Mesothelial cell of epicardium (in vitro differentiated cells): ENCODE measurements around the gene CHI3L2. TPM values are rescaled to one million over a fixed set of nuclear protein-coding genes. Genes with fewer than 3 reads are reported as not detected.

ENCODE experiments used
- DNase-seq, 2 experiments: peaks; one replicate each; pipeline ENCODE4 v3.0.0; 2021; ENCODE audit warnings: low spot score in 2 of 2; ENCODE audit not compliant: unreplicated experiment in 2 of 2
- H3K27ac Mint-ChIP-seq: 2 replicates; pipeline ENCODE4 v1.8.0; 2021; ENCODE audit warnings: mixed read lengths
- H3K27me3 Mint-ChIP-seq: 2 replicates; pipeline ENCODE4 v1.8.0; 2021; ENCODE audit warnings: low read depth, mixed read lengths
- H3K36me3 Mint-ChIP-seq: 2 replicates; pipeline ENCODE4 v1.8.0; 2021; ENCODE audit warnings: mixed read lengths
- H3K4me1 Mint-ChIP-seq: 2 replicates; pipeline ENCODE4 v1.8.0; 2021; ENCODE audit warnings: mixed read lengths
- H3K4me3 Mint-ChIP-seq: 2 replicates; pipeline ENCODE4 v1.8.0; 2021; ENCODE audit warnings: mild to moderate bottlenecking, moderate library complexity, mixed read lengths
- H3K9me3 Mint-ChIP-seq: 2 replicates; pipeline ENCODE4 v1.8.0; 2021; ENCODE audit warnings: mixed read lengths
- CTCF ChIP-seq: fragments of 200-600 bp; sonication (generic); IDR thresholded peaks from one replicate; pipeline ENCODE4 v1.5.0; 2021; ENCODE audit warnings: antibody characterized with exemption; ENCODE audit not compliant: unreplicated experiment
- total RNA-seq: library from RNA; stranded (reverse); gene quantifications from 3 replicates; pipeline ENCODE4 v1.2.1, GENCODE V29; 2021

The CHI3L2 gene
- total RNA-seq, 1 donor from 2014 or later = not detected

GRCh38 chr1:111209622-111210021 lies 17.9 kb upstream of the CHI3L2 start:
- peaks cover 4% of the 10 kb centered on the region for H3K27me3 Mint-ChIP-seq

GRCh38 chr1:111211921-111212320 lies 15.6 kb upstream of the CHI3L2 start:
- Mint-ChIP-seq H3K27me3 (no peaks in the 10 kb centered on the region), H3K4me3 (no peak overlapping the region), H3K36me3 (no peaks in the 10 kb centered on the region), H3K4me1 (peaks cover 19% of the 10 kb centered on the region), H3K27ac (no peak overlapping the region), H3K9me3 (no peaks in the 10 kb centered on the region)
- DNase-seq = no peak
- TF ChIP-seq CTCF = no peak

More at GRCh38 chr1:111209622-111210021, 17.9 kb upstream of the CHI3L2 start:
- Mint-ChIP-seq H3K4me3 (no peak overlapping the region), H3K27ac (no peak overlapping the region), H3K4me1 (peaks cover 10% of the 10 kb centered on the region), H3K36me3 (no peaks in the 10 kb centered on the region), H3K9me3 (no peaks in the 10 kb centered on the region)
- DNase-seq = no peak
- TF ChIP-seq CTCF = no peak

DNA sequence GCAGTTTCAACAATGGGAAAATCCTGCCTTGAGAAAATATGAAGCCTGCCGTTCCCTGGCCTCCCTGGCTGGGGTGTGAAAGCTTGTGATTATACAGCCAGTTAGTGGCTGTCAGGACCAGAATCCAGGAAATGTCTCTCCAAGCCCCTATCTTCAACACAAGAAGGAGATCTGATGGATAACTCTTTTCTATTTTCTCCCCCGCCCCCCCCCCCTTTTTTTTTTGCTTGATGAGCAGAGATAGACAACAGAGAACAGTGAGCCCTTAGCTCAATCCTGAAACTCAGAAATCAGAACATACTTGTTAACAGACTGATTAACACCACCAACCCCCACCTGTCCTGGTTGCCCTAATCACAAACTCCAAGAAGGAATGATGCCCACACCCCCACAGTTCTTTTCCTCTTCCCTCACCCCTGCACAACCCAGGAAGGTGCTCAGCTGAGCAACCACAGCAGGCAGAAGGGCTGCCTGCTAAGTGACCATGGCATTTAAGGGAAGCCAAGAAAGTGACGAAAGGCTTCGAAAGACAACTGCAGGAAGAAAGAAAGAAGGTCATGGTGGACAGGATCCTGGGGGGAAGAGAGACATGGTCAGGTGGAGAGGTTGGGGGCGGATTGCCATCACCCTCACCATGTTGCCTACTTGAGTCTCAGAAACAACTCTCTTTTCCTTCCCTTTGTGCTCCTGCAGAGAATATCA lies 14.7 kb upstream of the CHI3L2 start:
- Mint-ChIP-seq H3K4me3 (no peak overlapping the region), H3K4me1 (peaks cover 19% of the 10 kb centered on the region), H3K27me3 (no peaks in the 10 kb centered on the region), H3K9me3 (peaks cover 2% of the 10 kb centered on the region), H3K36me3 (no peaks in the 10 kb centered on the region), H3K27ac (no peak overlapping the region)
- DNase-seq = no peak
- TF ChIP-seq CTCF = no peak

- no peak for DNase-seq
- peaks cover 19% of the 10 kb centered on the region for H3K4me1 Mint-ChIP-seq
- peaks cover 5% of the 10 kb centered on the region for H3K9me3 Mint-ChIP-seq
- H3K27me3 Mint-ChIP-seq = no peaks in the 10 kb centered on the region
- no peak for TF ChIP-seq CTCF
- no peak overlapping the region for H3K27ac Mint-ChIP-seq
- no peaks in the 10 kb centered on the region for H3K36me3 Mint-ChIP-seq
- no peak overlapping the region for H3K4me3 Mint-ChIP-seq
These were observed 14.1 kb upstream of the CHI3L2 start for GRCh38 chr1:111213412-111213811.

DNA sequence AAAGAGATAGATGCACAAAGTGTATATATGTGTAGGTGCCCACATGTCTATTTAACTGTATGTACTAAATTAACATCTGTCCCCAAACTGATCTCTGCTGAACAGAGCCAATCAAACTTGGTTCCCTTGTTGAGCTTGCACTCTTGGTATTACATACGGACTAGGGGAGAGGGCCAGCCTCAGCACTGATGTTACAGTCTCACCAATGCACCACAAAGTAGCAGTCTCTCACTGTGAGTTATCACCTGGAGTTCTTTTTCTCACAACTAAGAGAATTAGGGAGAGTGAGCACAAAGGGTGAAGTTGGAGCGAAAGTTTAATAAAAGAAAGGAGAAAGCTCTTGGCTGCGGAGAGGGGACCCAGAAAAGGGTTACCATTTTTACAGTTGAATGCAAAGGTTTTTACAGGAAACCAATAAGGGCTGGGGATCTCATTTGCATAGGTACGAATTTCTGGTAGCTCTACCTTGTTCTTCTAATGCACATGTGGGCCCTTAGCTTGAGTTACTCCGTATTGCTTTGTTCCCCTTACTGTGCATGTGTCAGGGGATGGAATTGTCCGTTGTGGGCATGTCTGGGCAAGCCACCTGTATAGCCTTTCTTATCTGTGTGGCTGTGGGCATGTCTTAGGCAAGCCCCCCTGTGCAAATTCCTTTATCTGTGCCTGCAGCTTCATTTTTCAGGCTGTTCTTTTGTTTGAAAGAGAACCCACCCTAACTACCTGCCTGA lies 13.3 kb upstream of the CHI3L2 start:
- no peak for TF ChIP-seq CTCF
- peaks cover 19% of the 10 kb centered on the region for H3K4me1 Mint-ChIP-seq
- H3K27me3 Mint-ChIP-seq = no peaks in the 10 kb centered on the region
- H3K36me3 Mint-ChIP-seq = no peaks in the 10 kb centered on the region
- peaks cover 5% of the 10 kb centered on the region for H3K9me3 Mint-ChIP-seq
- no peak for DNase-seq
- peak overlapping the region; percentile 54 for H3K27ac Mint-ChIP-seq
- no peak overlapping the region for H3K4me3 Mint-ChIP-seq
